HEK293 (cell line): ENCODE measurements around the gene PLPPR1.

Source experiments
- ATF2 ChIP-seq: fragments of 450-650 bp; formaldehyde crosslinking; IDR thresholded peaks from 2 replicates; pipeline ENCODE4 v1.5.1; 2016; ENCODE audit warnings: missing biosample characterization, missing genetic modification characterization, low read depth
- CTCF ChIP-seq: fragments of 450-650 bp; formaldehyde crosslinking; IDR thresholded peaks from 2 replicates; pipeline ENCODE4 v1.5.1; 2016; ENCODE audit warnings: missing biosample characterization, missing genetic modification characterization
- GLIS1 ChIP-seq: fragments of 450-650 bp; formaldehyde crosslinking; IDR thresholded peaks from 2 replicates; pipeline ENCODE4 v1.5.1; 2016; ENCODE audit warnings: missing biosample characterization, missing genetic modification characterization
- KLF1 ChIP-seq: fragments of 450-650 bp; formaldehyde crosslinking; IDR thresholded peaks from 2 replicates; pipeline ENCODE4 v1.5.1; 2016; ENCODE audit warnings: missing biosample characterization, missing genetic modification characterization
- ZBTB1 ChIP-seq: fragments of 450-650 bp; formaldehyde crosslinking; IDR thresholded peaks from 2 replicates; pipeline ENCODE4 v1.5.1; 2016; ENCODE audit warnings: missing biosample characterization, missing genetic modification characterization
- ZBTB21 ChIP-seq: fragments of 450-650 bp; formaldehyde crosslinking; IDR thresholded peaks from 2 replicates; pipeline ENCODE4 v1.5.1; 2017; ENCODE audit warnings: missing biosample characterization, missing genetic modification characterization
- ZBTB48 ChIP-seq: fragments of 450-650 bp; formaldehyde crosslinking; IDR thresholded peaks from 2 replicates; pipeline ENCODE4 v1.5.1; 2016; ENCODE audit warnings: missing biosample characterization, missing genetic modification characterization
- ZBTB6 ChIP-seq: fragments of 450-650 bp; formaldehyde crosslinking; IDR thresholded peaks from 2 replicates; pipeline ENCODE4 v1.5.1; 2017; ENCODE audit warnings: missing biosample characterization, missing genetic modification characterization
- ZFP3 ChIP-seq: fragments of 450-650 bp; formaldehyde crosslinking; IDR thresholded peaks from 2 replicates; pipeline ENCODE4 v1.5.1; 2016; ENCODE audit warnings: low read depth, missing biosample characterization, missing genetic modification characterization
- ZNF24 ChIP-seq: fragments of 450-650 bp; formaldehyde crosslinking; IDR thresholded peaks from 2 replicates; pipeline ENCODE4 v1.5.1; 2016; ENCODE audit warnings: missing biosample characterization, missing genetic modification characterization
- ZNF433 ChIP-seq: fragments of 450-650 bp; formaldehyde crosslinking; IDR thresholded peaks from 2 replicates; pipeline ENCODE4 v1.5.1; 2016; ENCODE audit warnings: missing biosample characterization, missing genetic modification characterization, low read depth
- ZNF529 ChIP-seq: fragments of 450-650 bp; formaldehyde crosslinking; IDR thresholded peaks from 2 replicates; pipeline ENCODE4 v1.5.1; 2017; ENCODE audit warnings: missing genetic modification characterization, missing biosample characterization; ENCODE audit not compliant: insufficient replicate concordance
- ZNF558 ChIP-seq: fragments of 450-650 bp; formaldehyde crosslinking; IDR thresholded peaks from 2 replicates; pipeline ENCODE4 v1.5.1; 2016; ENCODE audit warnings: missing biosample characterization, missing genetic modification characterization
- ZNF692 ChIP-seq: fragments of 450-650 bp; formaldehyde crosslinking; IDR thresholded peaks from 2 replicates; pipeline ENCODE4 v1.5.1; 2016; ENCODE audit warnings: missing biosample characterization, missing genetic modification characterization

GRCh38 chr9:101068696-101069095 lies 40.2 kb downstream of the PLPPR1 start:
- no peak for TF ChIP-seq CTCF (tag by site-specific recombination)
- no peak for TF ChIP-seq ZNF433
- no peak for TF ChIP-seq ZBTB6 (tag by site-specific recombination)
- TF ChIP-seq ZNF24 (tag by site-specific recombination), result no peak
- no peak for TF ChIP-seq ZNF558 (tag by site-specific recombination)
- TF ChIP-seq ZBTB1 (tag by site-specific recombination), result no peak
- no peak for TF ChIP-seq ZNF692 (tag by site-specific recombination)
- TF ChIP-seq ZBTB21 (tag by site-specific recombination), result no peak
- TF ChIP-seq GLIS1 (tag by site-specific recombination), result no peak
- no peak for TF ChIP-seq KLF1 (tag by site-specific recombination)
- no peak for TF ChIP-seq ZNF529 (tag by site-specific recombination)
- no peak for TF ChIP-seq ATF2
- TF ChIP-seq ZFP3 (tag by site-specific recombination), result no peak
- TF ChIP-seq ZBTB48 (tag by site-specific recombination), result no peak
